WTC11 (cell line): ENCODE results near the gene NME4. TPM values are rescaled to one million over a fixed set of nuclear protein-coding genes. Genes with fewer than 3 reads are reported as not detected.
A peak's percentile ranks its signal among the peaks of the same experiment; 100 is the strongest.

Experiments
- ATAC-seq: fragments of 200-7000 bp; cut with Tn5 transposase; 2 replicates; pipeline ENCODE4 v1.10.0; 2021; ENCODE audit warnings: mild to moderate bottlenecking, moderate library complexity
- CTCF ChIA-PET: fragments of 300-600 bp; sonication (Branson Sonifier 250); formaldehyde crosslinking; loops from one replicate; lab custom pipeline; 2021; ENCODE audit warnings: antibody characterized with exemption; lab: Charles Lee
- POLR2A ChIA-PET: fragments of 350-600 bp; sonication (Branson Sonifier 250); formaldehyde crosslinking; loops from one replicate; lab custom pipeline; 2021; ENCODE audit warnings: antibody characterized with exemption; lab: Charles Lee
- DNase-seq: peaks from one replicate; pipeline ENCODE4 v3.0.0; 2021; ENCODE audit warnings: low spot score
- H3K27ac Mint-ChIP-seq: 2 replicates; pipeline ENCODE4 v1.8.0; 2021; ENCODE audit warnings: mixed read lengths
- H3K27me3 Mint-ChIP-seq: 2 replicates; pipeline ENCODE4 v1.8.0; 2021; ENCODE audit warnings: low read depth, mild to moderate bottlenecking, moderate library complexity, mixed read lengths
- H3K36me3 Mint-ChIP-seq: 2 replicates; pipeline ENCODE4 v1.8.0; 2021; ENCODE audit warnings: mixed read lengths
- H3K4me1 Mint-ChIP-seq: 2 replicates; pipeline ENCODE4 v1.8.0; 2022; ENCODE audit warnings: mixed read lengths
- H3K4me3 Mint-ChIP-seq: 2 replicates; pipeline ENCODE4 v1.8.0; 2021; ENCODE audit warnings: mild to moderate bottlenecking, moderate library complexity, mixed read lengths
- H3K9me3 Mint-ChIP-seq: 2 replicates; pipeline ENCODE4 v1.8.0; 2021; ENCODE audit warnings: mixed read lengths
- CBFB ChIP-seq: sonication (generic); formaldehyde crosslinking; IDR thresholded peaks from 2 replicates; pipeline ENCODE4 v1.8.1; 2022; ENCODE audit warnings: mild to moderate bottlenecking, low read depth, missing genetic modification reagents
- EMX1 ChIP-seq: fragments of 250-450 bp; sonication (Bioruptor Pico); IDR thresholded peaks from 2 replicates; pipeline ENCODE4 v1.8.0; 2021; ENCODE audit warnings: mild to moderate bottlenecking
- ESRRA ChIP-seq: sonication (generic); formaldehyde crosslinking; IDR thresholded peaks from 2 replicates; pipeline ENCODE4 v1.8.1; 2022; ENCODE audit warnings: mild to moderate bottlenecking, missing genetic modification reagents, borderline replicate concordance
- FOXP1 ChIP-seq: sonication (generic); formaldehyde crosslinking; IDR thresholded peaks from 2 replicates; pipeline ENCODE4 v1.8.0; 2022; ENCODE audit warnings: missing genetic modification reagents, mild to moderate bottlenecking, moderate library complexity, borderline replicate concordance
- GRHL2 ChIP-seq: fragments of 250-450 bp; sonication (Bioruptor Pico); IDR thresholded peaks from 2 replicates; pipeline ENCODE4 v1.8.0; 2022; ENCODE audit warnings: mild to moderate bottlenecking, moderate library complexity; ENCODE audit not compliant: insufficient replicate concordance, severe bottlenecking
- GTF2I ChIP-seq: fragments of 250-450 bp; sonication (Bioruptor Pico); conservative IDR thresholded peaks from 2 replicates; pipeline ENCODE4 v1.4.0; 2021; ENCODE audit warnings: mild to moderate bottlenecking
- HMGA2 ChIP-seq: fragments of 250-450 bp; sonication (Bioruptor Pico); IDR thresholded peaks from 2 replicates; pipeline ENCODE4 v1.4.0; 2021; ENCODE audit warnings: mild to moderate bottlenecking, moderate library complexity
- KAT7 ChIP-seq: sonication (generic); formaldehyde crosslinking; IDR thresholded peaks from 2 replicates; pipeline ENCODE4 v1.8.1; 2023; ENCODE audit warnings: missing genetic modification reagents, mild to moderate bottlenecking, borderline replicate concordance
- NR3C1 ChIP-seq: sonication (generic); formaldehyde crosslinking; conservative IDR thresholded peaks from 2 replicates; pipeline ENCODE4 v1.8.1; 2023; ENCODE audit warnings: low read depth, mild to moderate bottlenecking, missing genetic modification reagents
- RORB ChIP-seq: fragments of 250-450 bp; sonication (Bioruptor Pico); IDR thresholded peaks from 2 replicates; pipeline ENCODE4 v1.9.0; 2021; ENCODE audit warnings: mild to moderate bottlenecking
- TEAD1 ChIP-seq: sonication (generic); formaldehyde crosslinking; IDR thresholded peaks from 2 replicates; pipeline ENCODE4 v1.8.0; 2022; ENCODE audit warnings: mild to moderate bottlenecking, missing genetic modification reagents
- ZMAT4 ChIP-seq: fragments of 250-450 bp; sonication (Bioruptor Pico); IDR thresholded peaks from 2 replicates; pipeline ENCODE4 v1.9.0; 2021; ENCODE audit warnings: mild to moderate bottlenecking
- ZNF121 ChIP-seq: sonication (generic); formaldehyde crosslinking; IDR thresholded peaks from 2 replicates; pipeline ENCODE4 v1.8.0; 2023; ENCODE audit warnings: missing genetic modification reagents
- ZNF232 ChIP-seq: sonication (generic); formaldehyde crosslinking; IDR thresholded peaks from 2 replicates; pipeline ENCODE4 v1.8.0; 2022; ENCODE audit warnings: mild to moderate bottlenecking, missing genetic modification reagents
- ZNF396 ChIP-seq: fragments of 250-450 bp; sonication (Bioruptor Pico); IDR thresholded peaks from 2 replicates; pipeline ENCODE4 v1.8.0; 2021; ENCODE audit warnings: mild to moderate bottlenecking, moderate library complexity, borderline replicate concordance
- ZNF512 ChIP-seq: sonication (generic); formaldehyde crosslinking; IDR thresholded peaks from 2 replicates; pipeline ENCODE4 v1.8.1; 2022; ENCODE audit warnings: missing genetic modification reagents, borderline replicate concordance
- ZNF671 ChIP-seq: fragments of 250-450 bp; sonication (Bioruptor Pico); IDR thresholded peaks from 2 replicates; pipeline ENCODE4 v1.8.0; 2021; ENCODE audit warnings: mild to moderate bottlenecking
- total RNA-seq: library from RNA; stranded (reverse); gene quantifications from 3 replicates; pipeline ENCODE4 v1.2.3, GENCODE V29; 2021
- TF ChIP-seq, protein P1 (sequence below): fragments of 250-450 bp; sonication (Bioruptor Pico); IDR thresholded peaks from 2 replicates; pipeline ENCODE4 v1.9.0; 2021; ENCODE audit warnings: moderate library complexity, mild to moderate bottlenecking, inconsistent platforms, borderline replicate concordance
- TF ChIP-seq, protein P2 (sequence below): sonication (generic); formaldehyde crosslinking; IDR thresholded peaks from 2 replicates; pipeline ENCODE4 v1.8.0; 2022; ENCODE audit warnings: mild to moderate bottlenecking, missing genetic modification reagents
- TF ChIP-seq, protein P3 (sequence below): sonication (generic); formaldehyde crosslinking; IDR thresholded peaks from 2 replicates; pipeline ENCODE4 v1.8.1; 2022; ENCODE audit warnings: mild to moderate bottlenecking, missing genetic modification reagents, moderate library complexity, borderline replicate concordance
- TF ChIP-seq, protein P4 (sequence below): sonication (generic); formaldehyde crosslinking; IDR thresholded peaks from 2 replicates; pipeline ENCODE4 v1.8.0; 2022; ENCODE audit warnings: mild to moderate bottlenecking, missing genetic modification reagents

The NME4 gene
- total RNA-seq, 1 experiment from 2014 or later: 467 TPM

DNA sequence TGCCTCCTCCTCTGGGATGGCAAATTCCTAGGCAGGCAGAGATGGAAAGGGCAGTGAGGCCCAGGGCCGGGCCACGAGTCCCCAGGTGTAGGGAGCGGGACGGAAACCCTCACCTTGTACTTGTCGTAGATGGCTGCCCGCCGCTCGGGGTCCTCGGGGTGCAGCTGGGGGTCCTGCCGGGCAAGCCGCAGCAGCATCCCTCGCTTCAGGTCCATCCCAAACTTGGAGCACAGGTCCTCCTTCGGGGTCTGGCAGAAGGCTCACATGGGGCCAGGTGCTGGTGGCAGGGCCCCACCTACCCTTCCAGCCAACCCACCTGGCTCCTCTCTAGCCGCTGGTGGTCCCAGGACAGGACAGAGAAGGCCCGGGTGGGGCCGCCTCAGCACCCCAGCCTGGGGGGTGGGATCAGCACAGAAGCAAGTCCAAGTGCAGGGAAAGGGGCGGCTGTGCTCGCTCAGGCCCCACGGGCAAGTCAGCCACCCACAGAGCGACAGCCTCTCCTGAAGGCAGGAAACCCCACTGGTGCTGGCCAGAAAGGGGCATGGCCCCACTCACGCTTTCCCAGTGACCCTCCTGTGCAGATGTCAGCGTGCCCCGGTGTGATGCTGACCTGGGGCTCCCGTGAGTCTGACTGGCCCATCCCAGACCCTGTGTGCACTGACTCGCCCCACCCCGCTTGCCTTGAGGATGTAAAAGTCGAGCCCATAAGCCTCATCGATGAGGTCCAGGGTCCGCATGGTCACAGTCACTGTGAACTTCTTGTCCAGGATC, 28.4 kb upstream of the NME4 start (continued):
- TF ChIP-seq ZNF512 (CRISPR knock-in tag): no peak

DNA sequence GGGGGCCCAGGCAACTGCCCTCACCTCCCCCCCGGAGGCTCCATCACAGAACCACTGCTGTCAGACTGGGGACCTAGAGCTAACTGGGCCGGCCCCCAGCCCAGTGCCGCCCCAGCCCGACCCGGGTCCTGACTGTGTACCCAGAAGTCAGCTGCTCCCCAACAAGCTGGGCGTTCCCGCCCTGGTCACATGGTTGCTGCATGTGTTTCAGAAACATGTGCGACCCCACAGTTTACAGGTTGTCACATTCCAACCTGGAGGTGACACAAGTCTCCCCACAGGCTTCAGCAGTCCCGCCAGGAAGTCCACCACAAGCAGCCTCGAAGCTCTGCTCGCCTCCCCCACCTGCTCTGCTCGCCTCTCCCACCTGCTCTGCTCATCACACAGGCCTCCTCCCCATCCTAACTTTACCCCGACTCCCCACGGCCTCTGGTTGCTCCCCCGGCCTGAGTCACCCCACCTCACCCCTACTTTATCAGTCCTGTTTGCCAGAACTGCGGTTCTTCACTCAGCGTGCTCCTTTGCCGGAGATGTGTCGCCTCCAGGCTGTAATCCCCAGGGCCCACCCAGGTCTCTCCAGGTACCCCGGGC, 27.6 kb upstream of the NME4 start:
- Mint-ChIP-seq H3K27me3 (no peaks in the 10 kb centered on the region), H3K36me3 (peaks cover 23% of the 10 kb centered on the region), H3K9me3 (no peaks in the 10 kb centered on the region), H3K27ac (no peak overlapping the region; the same call in 1 of the 2 replicates), H3K4me1 (peaks cover 11% of the 10 kb centered on the region), H3K4me3 (peak overlapping the region; percentile 78)
- ChIA-PET CTCF (interaction anchor here (1.0 to 3.4 kb wide), 4 partner anchors 7 to 210 kb away, joined by 3 to 30 read pairs (median 4); partner anchors contain the start of genes AXIN1 and RAB11FIP3), POLR2A (interaction anchor here (1.6 kb wide), 1 partner anchor 10 kb away, joined by 4 read pairs; no protein-coding TSS in a partner anchor)
- no peak for DNase-seq
- no peak for TF ChIP-seq TEAD1
- no peak for TF ChIP-seq ZNF396 (CRISPR knock-in tag)
- no peak for TF ChIP-seq ZNF121 (CRISPR knock-in tag)
- TF ChIP-seq, protein P1, sequence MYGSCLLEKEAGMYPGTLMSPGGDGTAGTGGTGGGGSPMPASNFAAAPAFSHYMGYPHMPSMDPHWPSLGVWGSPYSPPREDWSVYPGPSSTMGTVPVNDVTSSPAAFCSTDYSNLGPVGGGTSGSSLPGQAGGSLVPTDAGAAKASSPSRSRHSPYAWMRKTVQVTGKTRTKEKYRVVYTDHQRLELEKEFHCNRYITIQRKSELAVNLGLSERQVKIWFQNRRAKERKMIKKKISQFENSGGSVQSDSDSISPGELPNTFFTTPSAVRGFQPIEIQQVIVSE: no peak
- TF ChIP-seq, protein P2, sequence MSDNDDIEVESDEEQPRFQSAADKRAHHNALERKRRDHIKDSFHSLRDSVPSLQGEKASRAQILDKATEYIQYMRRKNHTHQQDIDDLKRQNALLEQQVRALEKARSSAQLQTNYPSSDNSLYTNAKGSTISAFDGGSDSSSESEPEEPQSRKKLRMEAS (CRISPR knock-in tag): 0 out of 2 replicates have a peak, but pooled peaks have one; percentile 7
- no peak for TF ChIP-seq GTF2I (CRISPR knock-in tag)
- TF ChIP-seq HMGA2 (CRISPR knock-in tag): no peak
- ATAC-seq: no peak

DNA sequence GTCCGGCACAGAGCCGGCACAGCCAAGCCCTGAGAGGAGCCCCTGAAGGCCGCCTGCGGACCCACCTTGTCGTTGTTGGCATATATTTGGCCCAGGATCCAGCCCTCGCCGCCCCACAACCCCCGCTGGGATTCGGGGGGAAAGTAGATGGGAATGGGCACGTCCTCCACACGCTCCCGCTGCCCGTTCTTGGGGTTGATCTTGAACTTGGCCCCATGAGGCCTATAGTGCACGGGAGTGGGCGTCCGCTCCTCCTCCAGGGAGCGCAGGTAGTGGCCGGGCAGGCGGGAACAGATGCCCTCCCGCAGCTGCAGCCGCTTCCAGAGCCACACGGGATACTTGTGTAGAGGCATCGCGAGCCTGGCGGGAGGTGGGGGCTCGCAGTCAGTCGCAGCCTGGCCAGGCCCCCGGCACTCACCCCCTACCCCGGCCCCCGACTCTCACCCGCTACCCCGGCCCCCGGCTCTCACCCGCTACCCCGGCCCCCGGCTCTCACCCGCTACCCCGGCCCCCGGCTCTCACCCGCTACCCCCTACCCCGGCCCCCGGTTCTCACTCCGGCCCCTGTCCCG, 27.0 kb upstream of the NME4 start:
- Mint-ChIP-seq H3K36me3 (peaks cover 23% of the 10 kb centered on the region), H3K9me3 (no peaks in the 10 kb centered on the region), H3K27me3 (no peaks in the 10 kb centered on the region), H3K4me3 (peak overlapping the region; percentile 78), H3K27ac (no peak overlapping the region), H3K4me1 (peaks cover 11% of the 10 kb centered on the region)
- peak; percentile 40; the same call in 1 of the 2 replicates for TF ChIP-seq ZMAT4 (CRISPR knock-in tag)
- no peak for TF ChIP-seq ESRRA (CRISPR knock-in tag)
- TF ChIP-seq EMX1 (CRISPR knock-in tag): peak; percentile 26
- TF ChIP-seq, protein P3, sequence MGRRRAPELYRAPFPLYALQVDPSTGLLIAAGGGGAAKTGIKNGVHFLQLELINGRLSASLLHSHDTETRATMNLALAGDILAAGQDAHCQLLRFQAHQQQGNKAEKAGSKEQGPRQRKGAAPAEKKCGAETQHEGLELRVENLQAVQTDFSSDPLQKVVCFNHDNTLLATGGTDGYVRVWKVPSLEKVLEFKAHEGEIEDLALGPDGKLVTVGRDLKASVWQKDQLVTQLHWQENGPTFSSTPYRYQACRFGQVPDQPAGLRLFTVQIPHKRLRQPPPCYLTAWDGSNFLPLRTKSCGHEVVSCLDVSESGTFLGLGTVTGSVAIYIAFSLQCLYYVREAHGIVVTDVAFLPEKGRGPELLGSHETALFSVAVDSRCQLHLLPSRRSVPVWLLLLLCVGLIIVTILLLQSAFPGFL (CRISPR knock-in tag): no peak
- CTCF ChIA-PET: interaction anchor here (0.6 to 3.4 kb wide), 11 partner anchors 8 to 279 kb away, joined by 3 to 30 read pairs (median 4); partner anchors contain the start of genes AXIN1 and RAB11FIP3
- peak; percentile 42 for ATAC-seq
- POLR2A ChIA-PET: interaction anchor here (1.0 to 1.6 kb wide), 3 partner anchors 9 to 14 kb away, joined by 3 to 4 read pairs (median 3); no protein-coding TSS in a partner anchor
- DNase-seq: no peak

DNA sequence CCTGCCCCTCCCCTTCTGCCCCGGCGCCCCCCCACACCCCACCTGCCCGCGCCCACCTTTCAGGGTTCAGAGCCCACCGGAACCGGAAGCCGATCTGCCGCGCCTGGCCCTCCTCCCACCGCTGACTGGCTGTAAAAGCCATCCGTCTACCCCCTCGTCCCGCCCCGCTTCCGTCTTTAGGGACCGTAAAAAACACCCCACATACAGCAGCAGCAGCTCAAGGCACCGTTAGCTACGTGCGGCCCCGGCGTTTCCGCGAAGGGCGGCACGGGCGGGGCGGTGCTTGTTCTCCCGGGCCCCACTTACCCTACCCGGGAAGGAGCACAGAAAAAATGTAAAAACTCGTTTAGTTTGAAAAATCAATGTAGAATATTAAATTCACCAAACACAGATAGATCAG, 26.6 kb upstream of the NME4 start, which contains the start of gene MRPL28:
Gene MRPL28, minus strand, starts transcription at position 96 of the 400 bp plus-strand sequence. CDS start 320 bp downstream, outside the sequence.
- Mint-ChIP-seq H3K4me3 (peak within 1 kb of the TSS; percentile 78), H3K9me3 (no peaks in the 10 kb centered on the region), H3K27ac (peak within 1 kb of the TSS; percentile 96), H3K4me1 (peaks cover 11% of the 10 kb centered on the region), H3K27me3 (no peaks in the 10 kb centered on the region), H3K36me3 (peaks cover 23% of the 10 kb centered on the region)
- DNase-seq (peak; percentile 96), ATAC-seq (peak; percentile 90)
- POLR2A ChIA-PET: interaction anchor here (0.7 to 1.6 kb wide), 6 partner anchors 8 to 320 kb away, joined by 3 to 4 read pairs (median 3); partner anchors contain the start of gene WDR24
- CTCF ChIA-PET: interaction anchor here (0.5 to 3.4 kb wide), 12 partner anchors 8 to 278 kb away, joined by 3 to 30 read pairs (median 4); partner anchors contain the start of genes AXIN1 and RAB11FIP3
- TF ChIP-seq FOXP1 (no peak), GRHL2 (CRISPR knock-in tag) (no peak), ZNF232 (no peak), ZNF671 (CRISPR knock-in tag) (no peak), CBFB (CRISPR knock-in tag) (no peak), RORB (CRISPR knock-in tag) (no peak), NR3C1 (CRISPR knock-in tag) (no peak), KAT7 (CRISPR knock-in tag) (no peak)
- TF ChIP-seq, protein P2 (CRISPR knock-in tag): no peak
- TF ChIP-seq, protein P4, sequence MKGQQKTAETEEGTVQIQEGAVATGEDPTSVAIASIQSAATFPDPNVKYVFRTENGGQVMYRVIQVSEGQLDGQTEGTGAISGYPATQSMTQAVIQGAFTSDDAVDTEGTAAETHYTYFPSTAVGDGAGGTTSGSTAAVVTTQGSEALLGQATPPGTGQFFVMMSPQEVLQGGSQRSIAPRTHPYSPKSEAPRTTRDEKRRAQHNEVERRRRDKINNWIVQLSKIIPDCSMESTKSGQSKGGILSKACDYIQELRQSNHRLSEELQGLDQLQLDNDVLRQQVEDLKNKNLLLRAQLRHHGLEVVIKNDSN: no peak
- TF ChIP-seq, protein P1: no peak
